GM19238 (cell line): Measurements from ENCODE around the gene CCDC57.
"Not testable (repeated sequence)": the region's sequence is repeated elsewhere in the genome, so short reads cannot be mapped to it uniquely, and the experiment has no call there.

ENCODE experiments used
- DNase-seq: peaks from one replicate; pipeline ENCODE4 v3.0.0; 2011; ENCODE audit warnings: low spot score; ENCODE audit not compliant: insufficient read length

Gene CCDC57

DNA sequence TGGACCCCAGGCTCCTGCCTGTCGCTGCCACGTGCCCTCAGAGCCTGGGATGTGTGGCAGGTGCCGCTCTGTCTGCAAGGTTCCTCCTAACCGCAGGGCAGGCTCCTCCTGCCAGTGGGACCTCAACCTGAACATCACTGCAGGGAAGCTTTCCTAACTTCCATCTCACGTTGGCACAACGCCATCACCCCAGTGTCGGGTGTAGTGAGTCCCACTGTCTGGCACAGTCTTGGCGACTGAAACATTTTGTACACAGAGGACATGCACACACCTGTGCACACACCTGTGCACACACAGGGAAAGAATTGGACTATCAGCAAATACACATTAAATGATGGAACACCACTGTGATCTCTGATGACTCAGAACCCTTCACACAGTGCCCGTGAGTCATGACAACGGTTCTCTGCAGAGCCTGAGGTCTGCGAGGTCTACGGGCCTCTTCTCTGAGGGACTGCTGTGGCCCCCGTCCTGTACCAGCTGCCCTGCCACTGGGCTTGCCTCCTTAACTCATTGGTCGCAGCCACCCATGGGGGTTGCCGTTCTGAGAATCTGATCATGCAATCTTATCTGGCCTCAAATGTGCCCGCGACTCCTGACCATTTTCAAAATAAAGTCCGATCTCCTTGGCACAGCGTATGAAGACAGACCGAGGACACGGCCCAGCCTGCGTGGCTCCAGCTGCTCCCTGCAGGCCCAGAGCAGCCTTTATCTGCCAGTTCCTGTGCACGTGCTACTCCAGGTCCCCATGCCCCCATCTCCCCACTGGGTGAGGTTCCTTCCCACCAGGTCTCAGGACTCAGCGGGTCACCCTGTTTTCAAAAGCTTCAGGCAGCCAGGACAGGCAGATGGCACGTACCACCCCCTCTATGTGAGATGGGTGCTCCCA is 7.6 kb downstream of the CCDC57 start:
- no peak for DNase-seq

- DNase-seq, result no peak
These were observed 8.7 kb downstream of the CCDC57 start for GRCh38 chr17:82203920-82204319.

DNA sequence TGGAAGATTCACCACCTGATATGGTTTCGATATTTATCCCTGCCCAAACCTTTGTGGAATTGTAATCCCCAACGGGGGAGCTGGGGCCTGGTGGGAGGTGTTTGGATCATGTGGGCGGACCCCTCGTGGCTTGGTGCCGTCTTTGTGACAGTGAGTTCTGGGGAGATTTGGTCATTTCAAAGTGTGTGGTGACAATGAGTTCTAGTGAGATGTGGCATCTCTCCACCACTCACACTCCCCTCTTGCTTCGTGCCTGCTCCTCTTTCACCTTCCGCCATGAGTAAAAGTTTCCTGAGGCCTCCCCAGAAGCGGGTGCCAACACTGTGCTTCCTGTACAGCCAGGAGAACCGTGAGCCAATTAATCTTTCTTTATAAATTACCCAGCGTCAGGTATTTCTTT is 9.7 kb downstream of the CCDC57 start:
- no peak for DNase-seq

GRCh38 chr17:82201498-82201910 is 11.1 kb downstream of the CCDC57 start:
- DNase-seq, result no peak

GRCh38 chr17:82200743-82201497 is 11.7 kb downstream of the CCDC57 start:
- no peak for DNase-seq

- DNase-seq, result no peak
These were observed 12.5 kb downstream of the CCDC57 start for GRCh38 chr17:82200135-82200534.

DNA sequence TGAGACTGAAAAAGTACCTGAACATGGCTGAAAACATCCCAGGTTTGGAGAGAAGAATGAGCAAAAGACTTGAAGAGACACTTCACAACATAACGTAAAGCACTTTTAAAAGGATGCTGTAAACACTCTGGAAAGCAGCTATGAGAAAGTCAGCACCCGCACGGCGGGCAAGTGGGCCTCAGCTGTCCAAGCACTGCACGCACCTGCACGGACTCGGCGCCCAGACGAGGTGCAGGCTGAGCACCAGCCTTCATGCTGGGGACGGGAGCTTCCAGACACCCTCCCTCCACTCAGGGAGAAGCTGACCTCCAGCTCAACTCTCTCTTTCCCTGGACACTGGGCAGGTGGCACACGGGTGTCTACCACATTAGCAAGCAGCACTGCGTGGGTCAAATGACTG is 13.1 kb downstream of the CCDC57 start:
- DNase-seq, result no peak

DNA sequence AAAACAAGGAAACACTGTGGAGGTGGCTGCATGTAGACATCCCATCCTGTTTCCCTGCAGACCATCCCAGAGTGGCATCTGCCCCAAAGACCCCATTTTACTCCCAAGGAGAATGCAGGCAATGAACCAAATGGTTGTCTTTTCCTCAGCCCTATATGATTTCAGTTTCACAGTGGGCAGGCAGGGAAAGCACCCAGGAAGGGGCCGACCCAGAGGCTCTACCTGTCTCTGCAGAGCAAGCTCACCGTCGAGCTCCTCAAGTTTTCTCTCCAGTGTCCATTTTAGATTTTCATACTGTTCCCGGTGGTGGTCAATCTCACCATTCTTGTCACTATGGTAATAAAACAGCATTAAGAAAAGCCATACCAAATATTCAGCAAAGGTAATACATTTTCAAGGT is 14.6 kb downstream of the CCDC57 start:
- no peak for DNase-seq

DNA sequence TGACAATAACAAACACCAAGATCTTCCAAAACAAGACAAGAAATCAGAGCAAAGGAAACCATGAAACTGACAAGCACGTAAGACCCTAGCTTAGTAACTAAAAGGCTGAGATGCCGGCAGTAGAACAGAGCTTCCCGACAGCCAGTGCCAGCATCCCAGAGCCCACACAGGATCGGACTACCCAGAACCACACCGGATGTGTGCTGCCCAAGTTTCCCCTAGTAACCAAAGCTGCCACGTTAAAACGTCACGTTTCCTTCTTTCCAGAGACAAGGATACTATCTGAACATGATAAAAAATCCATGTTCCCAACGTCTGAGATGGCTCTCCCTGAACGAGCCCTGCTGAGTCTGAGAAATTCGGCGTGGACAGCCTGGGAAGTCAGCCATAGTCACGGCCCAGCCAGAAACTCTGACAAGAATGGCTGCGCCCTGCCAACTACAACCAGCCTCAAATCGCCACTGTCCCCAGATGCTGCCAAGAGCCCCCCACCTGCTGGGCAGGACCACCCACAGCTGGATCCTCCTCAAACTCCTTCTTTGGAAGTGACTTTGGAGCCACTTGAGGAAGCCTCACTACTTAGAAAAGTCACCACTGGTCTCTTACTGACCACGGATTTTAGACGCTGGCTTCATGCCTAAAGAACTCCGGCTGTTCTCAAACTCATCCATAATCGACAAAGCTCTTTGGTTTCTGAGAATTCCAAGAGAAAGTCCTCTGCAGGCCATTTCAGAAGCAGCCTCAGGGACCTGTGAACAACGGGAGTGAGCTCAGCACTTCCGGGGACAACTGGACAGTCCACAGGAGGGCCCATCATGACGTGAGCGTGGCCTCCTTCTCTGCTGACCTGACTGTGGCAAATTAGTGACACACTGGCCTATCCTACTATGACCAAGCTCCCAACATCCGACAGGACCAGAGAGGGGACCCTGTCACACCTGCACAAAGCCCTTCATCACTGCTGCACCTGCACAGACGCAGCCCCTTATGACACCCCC is 16.7 kb downstream of the CCDC57 start:
- DNase-seq, result no peak

DNA sequence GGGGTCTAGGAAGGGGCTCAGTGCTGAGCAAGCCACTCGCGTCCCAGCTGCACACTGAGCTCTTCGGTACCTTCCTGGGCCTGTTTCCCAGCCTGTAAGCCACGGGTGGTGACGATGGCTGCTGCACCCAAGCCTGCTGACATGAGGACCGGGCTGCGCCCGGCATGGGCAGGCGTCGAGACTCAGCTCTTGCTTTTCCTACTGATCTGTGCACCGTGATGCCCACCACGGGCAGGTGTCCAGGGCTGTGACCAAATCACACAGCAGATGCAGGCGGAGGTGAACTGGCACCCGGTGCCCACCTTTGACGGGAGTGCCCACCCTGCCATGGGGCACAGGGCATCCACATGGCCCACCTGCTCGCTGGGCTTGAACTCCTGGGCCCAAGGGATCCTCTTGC is 17.9 kb downstream of the CCDC57 start:
- DNase-seq, result no peak

DNA sequence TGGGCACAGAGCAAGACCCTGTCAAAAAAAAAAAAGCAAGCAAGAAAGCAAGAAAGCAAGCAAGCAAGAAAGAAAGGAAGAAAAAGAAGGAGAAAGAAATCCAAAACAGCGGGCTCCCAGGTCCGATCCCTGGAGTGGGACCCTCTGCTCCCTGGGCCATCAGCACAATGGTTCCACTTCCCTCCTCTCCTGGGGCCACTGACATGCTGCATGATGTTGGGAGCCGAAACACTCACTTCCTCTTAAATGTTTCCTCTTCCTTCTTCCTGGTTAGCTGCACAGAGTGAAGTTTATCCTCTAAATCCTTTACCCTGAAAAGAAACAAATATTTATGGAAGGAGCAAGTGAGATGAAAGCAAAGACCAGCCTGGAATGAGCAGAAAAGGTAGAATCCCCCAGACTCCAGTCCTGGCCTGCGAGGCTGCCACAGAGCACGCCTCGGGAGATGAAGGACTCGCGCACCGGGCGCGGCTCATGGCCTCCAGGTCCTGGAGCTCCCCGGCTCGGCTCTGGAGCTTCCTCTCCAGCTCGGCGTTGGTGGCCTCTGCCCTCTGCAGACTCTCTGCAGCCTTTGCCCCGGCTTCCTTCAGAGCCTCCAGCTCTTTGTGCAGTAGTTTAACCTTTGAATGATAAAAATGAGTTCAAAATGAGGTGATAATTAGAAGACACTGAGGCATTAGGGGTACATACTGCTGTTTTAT is 19.0 kb downstream of the CCDC57 start:
- DNase-seq, result no peak

- DNase-seq, result not testable (repeated sequence)
These were observed 19.6 kb downstream of the CCDC57 start for GRCh38 chr17:82193050-82193449.

DNA sequence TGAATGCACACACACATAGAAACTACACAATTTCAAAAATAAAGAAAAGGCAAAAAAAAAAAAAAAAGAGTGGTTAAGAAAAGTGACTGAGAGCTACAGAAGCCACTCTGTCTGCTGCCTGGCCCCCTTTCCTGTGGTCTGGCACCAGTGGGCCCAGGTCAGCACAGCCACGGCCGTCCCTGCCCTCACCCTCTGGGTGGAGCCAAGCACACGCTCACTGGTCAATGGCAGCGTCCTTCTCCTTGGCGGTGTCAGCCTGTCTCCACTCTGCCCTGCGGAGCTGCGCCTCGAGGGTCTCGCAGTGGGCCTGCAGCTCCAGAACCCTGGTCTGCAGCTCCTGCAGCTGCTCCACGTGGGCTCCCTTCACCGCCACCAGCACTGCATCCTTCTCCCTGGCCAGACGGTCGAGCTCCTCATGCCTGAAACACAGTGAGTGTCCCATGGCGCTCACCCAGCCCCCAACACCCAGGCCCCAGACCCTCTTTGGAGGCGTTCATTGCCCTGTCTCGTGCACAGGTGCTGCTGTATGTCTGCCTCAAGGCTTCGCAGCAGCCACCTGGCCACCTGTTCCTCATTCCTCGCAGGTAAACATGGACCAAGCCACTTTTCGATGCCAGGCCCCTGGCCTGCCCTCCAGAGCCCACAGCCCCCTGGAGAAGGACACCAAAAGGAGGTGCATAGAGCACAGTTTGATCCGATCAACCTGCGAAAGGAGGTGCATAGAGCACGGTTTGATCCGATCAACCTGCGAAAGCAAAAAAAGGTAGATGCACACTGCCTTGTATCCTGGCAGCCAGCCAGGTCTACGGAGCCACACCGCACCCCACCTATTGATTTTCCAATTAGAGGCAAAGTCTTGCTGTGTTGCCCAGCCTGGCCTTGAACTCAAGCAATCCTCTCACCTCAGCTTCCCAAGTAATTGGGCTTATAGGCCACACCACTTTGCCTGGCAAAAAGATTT is 24.4 kb downstream of the CCDC57 start:
- no peak for DNase-seq

GRCh38 chr17:82187500-82187899 is 25.1 kb downstream of the CCDC57 start:
- no peak for DNase-seq

- no peak for DNase-seq
These were observed 26.4 kb downstream of the CCDC57 start for GRCh38 chr17:82186221-82186620.

GRCh38 chr17:82184761-82185160 is 27.9 kb downstream of the CCDC57 start:
- DNase-seq, result no peak

- no peak for DNase-seq
These were observed 31.7 kb downstream of the CCDC57 start for GRCh38 chr17:82180776-82181528.

DNA sequence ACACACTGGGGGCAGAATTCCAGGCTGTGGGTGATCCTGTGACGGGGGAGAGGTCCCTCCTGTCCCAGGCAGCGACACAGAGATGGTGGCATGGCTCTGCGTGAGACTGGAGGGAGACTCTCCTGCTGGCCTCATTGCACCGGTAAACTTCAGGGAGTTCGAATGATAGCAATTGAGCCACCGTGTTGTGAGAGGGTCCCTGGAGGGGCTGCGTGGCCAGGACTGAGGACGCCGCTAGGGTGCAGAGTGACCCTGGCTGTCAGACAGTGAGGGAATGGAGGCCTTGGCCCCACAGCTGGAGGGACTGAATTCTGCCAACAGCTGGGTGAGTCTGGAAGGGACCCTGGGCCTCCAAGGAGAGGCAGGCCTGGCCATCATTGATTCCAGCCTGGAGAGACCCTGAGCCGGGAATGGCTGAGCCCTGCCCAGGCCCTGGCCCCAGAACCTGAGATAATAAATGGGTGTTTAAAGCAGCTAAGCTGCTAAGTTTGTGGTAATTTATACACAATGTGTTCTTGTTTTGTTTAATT is 32.6 kb downstream of the CCDC57 start:
- no peak for DNase-seq

DNA sequence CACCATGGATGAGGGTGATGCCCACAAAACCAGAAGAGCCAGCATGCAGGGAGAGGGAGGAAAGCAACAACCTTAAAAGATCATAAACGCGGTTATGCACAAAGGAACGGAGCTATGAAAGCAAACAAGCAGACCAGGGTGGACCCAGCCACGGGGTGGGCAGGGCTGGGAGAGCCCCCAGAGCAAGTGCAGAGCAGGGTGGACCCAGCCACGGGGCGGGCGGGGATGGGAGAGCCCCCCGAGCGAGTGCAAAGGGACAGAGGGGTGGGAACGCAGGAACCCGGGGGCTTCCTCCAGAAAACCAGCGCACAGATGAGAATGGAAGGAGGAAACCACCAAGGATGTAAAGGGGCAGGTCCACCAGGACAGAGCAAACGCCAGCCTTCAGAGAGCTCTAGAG is 33.2 kb downstream of the CCDC57 start:
- DNase-seq, result no peak
